ENCODE results near the gene CPT1B. TPM values are rescaled to one million over a fixed set of nuclear protein-coding genes. Genes with fewer than 3 reads are reported as not detected.

The CPT1B gene
- total RNA-seq, 4 donors from 2014 or later = 4.7 to 12.0 (median 6.8) TPM

DNA sequence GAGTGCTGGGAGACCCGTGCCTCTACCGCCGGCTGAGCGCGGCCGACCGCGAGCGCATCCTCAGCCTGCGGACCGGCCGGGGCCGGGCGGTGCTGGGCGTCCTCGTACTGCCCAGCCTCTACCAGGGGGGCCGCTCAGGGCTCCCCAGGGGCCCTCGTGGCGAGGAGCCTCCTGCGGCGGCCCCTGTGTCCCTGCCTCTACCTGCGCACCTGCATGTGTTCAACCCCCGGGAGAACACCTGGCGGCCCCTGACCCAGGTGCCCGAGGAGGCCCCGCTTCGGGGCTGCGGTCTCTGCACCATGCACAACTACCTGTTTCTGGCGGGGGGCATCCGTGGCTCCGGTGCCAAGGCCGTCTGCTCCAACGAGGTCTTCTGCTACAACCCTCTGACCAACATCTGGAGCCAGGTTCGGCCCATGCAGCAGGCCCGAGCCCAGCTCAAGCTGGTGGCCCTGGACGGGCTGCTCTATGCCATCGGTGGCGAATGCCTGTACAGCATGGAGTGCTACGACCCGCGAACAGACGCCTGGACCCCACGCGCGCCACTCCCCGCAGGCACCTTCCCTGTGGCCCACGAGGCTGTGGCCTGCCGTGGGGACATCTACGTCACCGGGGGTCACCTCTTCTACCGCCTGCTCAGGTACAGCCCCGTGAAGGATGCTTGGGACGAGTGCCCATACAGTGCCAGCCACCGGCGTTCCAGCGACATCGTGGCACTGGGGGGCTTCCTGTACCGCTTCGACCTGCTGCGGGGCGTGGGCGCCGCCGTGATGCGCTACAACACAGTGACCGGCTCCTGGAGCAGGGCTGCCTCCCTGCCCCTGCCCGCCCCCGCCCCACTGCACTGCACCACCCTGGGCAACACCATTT, 29.1 kb downstream of the CPT1B start:
- no peak overlapping the region for H3K4me3 ChIP-seq (ENCODE audit: low read depth, poor library complexity, severe bottlenecking)
- no peak for DNase-seq (ENCODE audit: low spot score in 2 of 2)
- 80 to 84% methylated on average over 37 to 41 of the region's 68 CpGs for WGBS, 2 donors
- TF ChIP-seq, protein P1, sequence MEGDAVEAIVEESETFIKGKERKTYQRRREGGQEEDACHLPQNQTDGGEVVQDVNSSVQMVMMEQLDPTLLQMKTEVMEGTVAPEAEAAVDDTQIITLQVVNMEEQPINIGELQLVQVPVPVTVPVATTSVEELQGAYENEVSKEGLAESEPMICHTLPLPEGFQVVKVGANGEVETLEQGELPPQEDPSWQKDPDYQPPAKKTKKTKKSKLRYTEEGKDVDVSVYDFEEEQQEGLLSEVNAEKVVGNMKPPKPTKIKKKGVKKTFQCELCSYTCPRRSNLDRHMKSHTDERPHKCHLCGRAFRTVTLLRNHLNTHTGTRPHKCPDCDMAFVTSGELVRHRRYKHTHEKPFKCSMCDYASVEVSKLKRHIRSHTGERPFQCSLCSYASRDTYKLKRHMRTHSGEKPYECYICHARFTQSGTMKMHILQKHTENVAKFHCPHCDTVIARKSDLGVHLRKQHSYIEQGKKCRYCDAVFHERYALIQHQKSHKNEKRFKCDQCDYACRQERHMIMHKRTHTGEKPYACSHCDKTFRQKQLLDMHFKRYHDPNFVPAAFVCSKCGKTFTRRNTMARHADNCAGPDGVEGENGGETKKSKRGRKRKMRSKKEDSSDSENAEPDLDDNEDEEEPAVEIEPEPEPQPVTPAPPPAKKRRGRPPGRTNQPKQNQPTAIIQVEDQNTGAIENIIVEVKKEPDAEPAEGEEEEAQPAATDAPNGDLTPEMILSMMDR (IDR thresholded peaks at IDR 0.05) = no peak
- no peak for TF ChIP-seq POLR2A (IDR thresholded peaks at IDR 0.05)
- intact Hi-C loops (cut with DNase I; ENCODE audit: low total_unique reads) = no loop called here

DNA sequence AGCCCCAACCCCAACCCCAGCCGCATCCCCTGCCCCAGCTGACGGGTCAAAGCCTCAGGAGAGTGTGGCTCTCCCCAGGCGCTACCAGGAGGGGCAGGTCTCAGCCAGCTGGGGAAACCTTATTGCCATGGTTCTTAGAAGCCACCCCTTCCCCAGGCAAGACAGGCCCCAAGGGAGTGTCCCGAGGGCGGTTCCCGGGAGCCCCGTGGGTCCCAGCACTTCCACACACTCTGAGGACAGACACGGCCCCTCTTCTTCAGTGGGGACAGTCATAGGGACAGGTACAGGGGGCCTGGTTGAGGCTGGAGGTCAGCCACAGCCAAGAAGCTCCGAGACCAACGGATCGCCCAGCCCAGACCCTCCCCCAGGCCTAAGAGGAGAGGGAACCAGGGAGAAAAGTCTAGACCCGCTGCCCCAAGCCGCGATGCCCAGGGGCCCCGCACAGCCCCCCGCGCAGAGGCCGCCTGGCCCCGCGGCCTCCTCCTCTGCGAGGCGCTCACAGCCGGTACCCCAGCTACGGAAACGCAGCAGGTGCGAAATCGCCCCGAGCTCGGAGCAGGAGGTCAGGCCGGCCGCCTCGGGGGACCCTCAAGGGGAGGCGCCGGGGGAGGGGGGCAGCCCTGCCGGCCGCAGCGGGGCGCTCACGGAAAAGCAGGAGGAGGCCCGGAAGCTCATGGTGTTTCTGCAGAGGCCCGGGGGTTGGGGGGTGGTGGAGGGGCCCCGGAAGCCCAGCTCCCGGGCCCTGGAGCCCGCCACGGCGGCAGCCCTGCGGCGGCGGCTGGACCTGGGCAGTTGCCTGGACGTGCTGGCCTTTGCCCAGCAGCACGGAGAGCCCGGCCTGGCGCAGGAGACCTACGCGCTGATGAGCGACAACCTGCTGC, 29.9 kb downstream of the CPT1B start:
- no peak overlapping the region for H3K4me3 ChIP-seq (ENCODE audit: low read depth, poor library complexity, severe bottlenecking)
- intact Hi-C loops (cut with DNase I; ENCODE audit: low total_unique reads) = no loop called here
- TF ChIP-seq, protein P1 (IDR thresholded peaks at IDR 0.05) = no peak
- TF ChIP-seq POLR2A (IDR thresholded peaks at IDR 0.05) = no peak
- WGBS, 2 donors = 27 to 58% methylated on average over 7 to 26 of the region's 56 CpGs
- DNase-seq (ENCODE audit: low spot score in 2 of 2) = no peak

DNA sequence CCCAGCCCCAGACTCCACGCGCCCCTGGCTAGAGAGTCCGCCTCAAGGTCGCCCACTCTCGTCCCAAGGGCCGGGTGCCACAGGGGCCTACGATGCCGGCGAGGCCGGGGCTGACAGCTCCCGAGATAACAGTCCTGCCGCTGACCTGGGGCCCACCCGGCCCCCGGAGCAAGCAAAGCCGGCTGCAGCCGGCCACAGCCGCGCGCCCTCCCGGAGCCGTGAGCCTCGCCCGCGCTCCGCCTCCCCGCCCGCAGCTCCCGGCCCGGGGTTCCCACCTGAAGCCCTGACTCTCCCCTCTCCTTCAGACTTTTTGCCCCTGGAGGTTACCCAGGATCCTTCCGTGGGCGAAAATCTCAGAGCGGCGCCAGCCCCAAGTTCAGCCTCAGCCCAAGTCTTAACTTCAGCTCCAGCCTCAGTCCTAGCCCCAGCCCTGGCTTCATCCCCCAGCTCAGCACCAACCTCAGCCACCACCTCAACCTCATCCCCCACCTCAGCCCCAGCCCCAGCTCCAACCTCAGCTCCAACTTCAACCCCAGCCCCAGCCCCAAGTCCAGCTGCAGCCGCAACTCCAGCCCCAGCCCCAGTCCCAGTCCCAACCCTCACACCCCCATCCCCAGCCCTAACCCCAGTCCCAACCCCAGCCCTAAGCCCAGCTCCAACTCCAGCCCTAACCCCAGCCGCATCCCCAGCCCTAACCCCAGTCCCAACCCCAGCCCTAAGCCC, 30.8 kb downstream of the CPT1B start:
- intact Hi-C loops (cut with DNase I; ENCODE audit: low total_unique reads) = no loop called here
- no peak for DNase-seq (ENCODE audit: low spot score in 2 of 2)
- no peak overlapping the region for H3K4me3 ChIP-seq (ENCODE audit: low read depth, poor library complexity, severe bottlenecking)
- WGBS, 2 donors = 38 to 51% methylated on average over 24 to 34 of the region's 35 CpGs
- no peak for TF ChIP-seq POLR2A (IDR thresholded peaks at IDR 0.05)
- TF ChIP-seq, protein P1 (IDR thresholded peaks at IDR 0.05) = no peak

DNA sequence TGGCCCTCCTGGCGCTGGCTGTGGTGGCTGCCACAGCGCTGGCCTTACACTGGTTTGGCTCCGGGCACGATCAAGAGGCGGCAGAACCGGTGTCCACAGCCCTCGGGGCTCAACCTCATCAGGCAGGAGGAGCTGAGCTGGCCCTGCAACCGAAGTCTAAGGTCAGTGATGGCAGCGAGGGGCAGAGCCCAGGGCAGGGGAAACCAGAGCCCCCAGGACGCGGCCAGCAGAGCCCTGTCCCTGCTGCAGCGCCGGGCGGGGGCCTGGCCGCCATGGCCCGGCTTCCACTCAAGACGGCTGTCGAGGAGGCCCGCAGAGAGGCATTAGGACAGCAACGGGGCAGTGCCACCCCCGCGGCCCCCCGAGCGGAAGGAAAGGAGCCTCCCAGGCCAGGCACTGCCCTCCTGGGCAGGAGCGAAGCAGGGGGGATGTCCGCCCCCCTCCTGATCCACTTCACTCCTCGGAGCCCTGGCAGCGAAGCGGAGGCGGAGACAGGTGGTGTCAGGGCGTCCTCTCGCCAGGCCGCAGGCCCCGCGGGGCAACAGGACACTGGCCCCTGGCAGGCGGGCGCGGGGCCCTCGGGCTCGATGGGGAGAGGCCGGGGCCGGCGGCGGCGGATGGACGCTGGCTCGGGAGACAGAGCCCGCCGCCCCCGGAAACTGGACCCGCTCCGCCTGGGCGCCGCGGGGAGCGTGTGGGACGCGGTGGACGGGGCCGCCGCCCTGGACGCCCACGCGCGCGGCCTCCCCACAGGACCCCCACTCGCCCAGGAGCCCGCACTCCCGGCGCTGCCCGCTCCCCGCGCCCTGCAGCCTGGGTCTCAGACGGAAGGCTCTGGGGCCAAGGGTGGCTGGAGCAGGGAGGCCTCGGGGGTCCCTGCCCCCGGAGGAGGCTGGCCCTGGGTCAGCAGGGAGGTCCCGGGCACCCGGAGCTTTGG, 31.6 kb downstream of the CPT1B start:
- DNase-seq (ENCODE audit: low spot score in 2 of 2) = no peak
- intact Hi-C loops (cut with DNase I; ENCODE audit: low total_unique reads) = no loop called here

More for the DNA sequence above, 31.6 kb downstream of the CPT1B start:
- TF ChIP-seq, protein P1 (IDR thresholded peaks at IDR 0.05) = no peak
- TF ChIP-seq POLR2A (IDR thresholded peaks at IDR 0.05) = no peak
- no peak overlapping the region for H3K4me3 ChIP-seq (ENCODE audit: low read depth, poor library complexity, severe bottlenecking)
- WGBS, 2 donors = 72 to 73% methylated on average over 39 to 77 of the region's 78 CpGs

Data from lower leg skin (tissue), 4 donors.